ENCODE results near the gene TNFAIP8L3.

Gene TNFAIP8L3

GRCh38 chr15:51121118-51121517 is 26.4 kb upstream of the TNFAIP8L3 start:
- TF ChIP-seq CSRNP3 (CRISPR knock-in tag; IDR thresholded peaks at IDR 0.05): no peak
- no peak for TF ChIP-seq CREB5 (CRISPR knock-in tag; IDR thresholded peaks at IDR 0.05; ENCODE audit: low read depth)
- ATAC-seq: peak; percentile 89

GRCh38 chr15:51119120-51119519 is 24.4 kb upstream of the TNFAIP8L3 start:
- ATAC-seq: no peak
- TF ChIP-seq GLIS3 (CRISPR knock-in tag; IDR thresholded peaks at IDR 0.05): no peak
- TF ChIP-seq TOX (CRISPR knock-in tag; IDR thresholded peaks at IDR 0.05; ENCODE audit: borderline replicate concordance): no peak
- no peak for TF ChIP-seq PATZ1 (CRISPR knock-in tag; IDR thresholded peaks at IDR 0.05; ENCODE audit: borderline replicate concordance)
- TF ChIP-seq BACH2 (CRISPR knock-in tag; IDR thresholded peaks at IDR 0.05; ENCODE audit: borderline replicate concordance): no peak
- TF ChIP-seq ZC3H10 (CRISPR knock-in tag; IDR thresholded peaks at IDR 0.05): no peak
- no peak for TF ChIP-seq RARB (CRISPR knock-in tag; IDR thresholded peaks at IDR 0.05)
- no peak for TF ChIP-seq TCF4 (CRISPR knock-in tag; IDR thresholded peaks at IDR 0.05; ENCODE audit: borderline replicate concordance)
- TF ChIP-seq ZNF565 (CRISPR knock-in tag; conservative IDR thresholded peaks at IDR 0.05; ENCODE audit: low read depth): no peak
- no peak for TF ChIP-seq CSRNP3 (CRISPR knock-in tag; IDR thresholded peaks at IDR 0.05)
- TF ChIP-seq ESRRG (CRISPR knock-in tag; IDR thresholded peaks at IDR 0.05): no peak
- no peak for TF ChIP-seq ARNTL (CRISPR knock-in tag; IDR thresholded peaks at IDR 0.05; ENCODE audit: borderline replicate concordance, low read depth)

GRCh38 chr15:51117270-51117669 is 22.6 kb upstream of the TNFAIP8L3 start:
- TF ChIP-seq ZNF565 (CRISPR knock-in tag; conservative IDR thresholded peaks at IDR 0.05; ENCODE audit: low read depth) (no peak), ZC3H10 (CRISPR knock-in tag; IDR thresholded peaks at IDR 0.05) (no peak), TCF4 (CRISPR knock-in tag; IDR thresholded peaks at IDR 0.05; ENCODE audit: borderline replicate concordance) (no peak)
- no peak for ATAC-seq

GRCh38 chr15:51114437-51115119 is 19.9 kb upstream of the TNFAIP8L3 start:
- TF ChIP-seq ZNF8 (CRISPR knock-in tag; IDR thresholded peaks at IDR 0.05): no peak
- TF ChIP-seq ZNF565 (CRISPR knock-in tag; conservative IDR thresholded peaks at IDR 0.05; ENCODE audit: low read depth): no peak
- TF ChIP-seq ZNF70 (CRISPR knock-in tag; IDR thresholded peaks at IDR 0.05): no peak
- no peak for TF ChIP-seq ZFP30 (CRISPR knock-in tag; IDR thresholded peaks at IDR 0.05)
- no peak for TF ChIP-seq SNAI2 (CRISPR knock-in tag; IDR thresholded peaks at IDR 0.05)
- no peak for TF ChIP-seq CSRNP3 (CRISPR knock-in tag; IDR thresholded peaks at IDR 0.05)
- no peak for TF ChIP-seq PPARA (CRISPR knock-in tag; IDR thresholded peaks at IDR 0.05; ENCODE audit: borderline replicate concordance)
- no peak for TF ChIP-seq ISL1 (CRISPR knock-in tag; IDR thresholded peaks at IDR 0.05)
- TF ChIP-seq BACH2 (CRISPR knock-in tag; IDR thresholded peaks at IDR 0.05; ENCODE audit: borderline replicate concordance): no peak
- TF ChIP-seq CREB5 (CRISPR knock-in tag; IDR thresholded peaks at IDR 0.05; ENCODE audit: low read depth): no peak
- no peak for TF ChIP-seq TSHZ2 (CRISPR knock-in tag; IDR thresholded peaks at IDR 0.05)
- no peak for TF ChIP-seq RARB (CRISPR knock-in tag; IDR thresholded peaks at IDR 0.05)
- no peak for TF ChIP-seq GLIS3 (CRISPR knock-in tag; IDR thresholded peaks at IDR 0.05)
- ATAC-seq: no peak

Data from SK-N-SH treated with all-trans-retinoic acid at 6 μM for 48 hours (cell line).